GM21619 (cell line): ENCODE data around the gene XRN2.
"Not testable (repeated sequence)": the region's sequence is repeated elsewhere in the genome, so short reads cannot be mapped to it uniquely, and the experiment has no call there.

Source experiments
- ATAC-seq: cut with Tn5 transposase; IDR thresholded peaks from one replicate; pipeline ENCODE4 v1.9.1; 2021; ENCODE audit not compliant: unreplicated experiment

Gene XRN2

GRCh38 chr20:21413996-21414395, 110.9 kb downstream of the XRN2 start:
- ATAC-seq = not testable (repeated sequence)

GRCh38 chr20:21419147-21419546, 116.0 kb downstream of the XRN2 start:
- ATAC-seq = not testable (repeated sequence)

GRCh38 chr20:21421601-21422236, 118.6 kb downstream of the XRN2 start:
- ATAC-seq = no peak

- not testable (repeated sequence) for ATAC-seq
These were observed 120.6 kb downstream of the XRN2 start for GRCh38 chr20:21423712-21424111.

GRCh38 chr20:21424846-21425245, 121.7 kb downstream of the XRN2 start:
- ATAC-seq = no peak

- ATAC-seq = no peak
These were observed 126.9 kb downstream of the XRN2 start for GRCh38 chr20:21430020-21430419.

GRCh38 chr20:21432911-21433310, 129.8 kb downstream of the XRN2 start:
- ATAC-seq = no peak

- no peak for ATAC-seq
These were observed 130.3 kb downstream of the XRN2 start for GRCh38 chr20:21433329-21433890.

GRCh38 chr20:21435576-21435975, 132.4 kb downstream of the XRN2 start:
- ATAC-seq = no peak

- no peak for ATAC-seq
These were observed 133.1 kb downstream of the XRN2 start for GRCh38 chr20:21436205-21436604.

- ATAC-seq = no peak
These were observed 134.1 kb downstream of the XRN2 start for GRCh38 chr20:21437248-21437647.

- no peak for ATAC-seq
These were observed 134.7 kb downstream of the XRN2 start for GRCh38 chr20:21437816-21438215.
